SH-SY5Y (cell line): ENCODE measurements around the gene BAHD1.

Experiments
- GATA2 ChIP-seq: IDR thresholded peaks from 2 replicates; pipeline ENCODE4 v1.6.1; 2011; ENCODE audit warnings: mild to moderate bottlenecking, low read depth, low read length
- GATA3 ChIP-seq: IDR thresholded peaks from 2 replicates; pipeline ENCODE4 v1.6.1; 2011; ENCODE audit warnings: low read depth, mild to moderate bottlenecking, low read length, moderate library complexity

DNA sequence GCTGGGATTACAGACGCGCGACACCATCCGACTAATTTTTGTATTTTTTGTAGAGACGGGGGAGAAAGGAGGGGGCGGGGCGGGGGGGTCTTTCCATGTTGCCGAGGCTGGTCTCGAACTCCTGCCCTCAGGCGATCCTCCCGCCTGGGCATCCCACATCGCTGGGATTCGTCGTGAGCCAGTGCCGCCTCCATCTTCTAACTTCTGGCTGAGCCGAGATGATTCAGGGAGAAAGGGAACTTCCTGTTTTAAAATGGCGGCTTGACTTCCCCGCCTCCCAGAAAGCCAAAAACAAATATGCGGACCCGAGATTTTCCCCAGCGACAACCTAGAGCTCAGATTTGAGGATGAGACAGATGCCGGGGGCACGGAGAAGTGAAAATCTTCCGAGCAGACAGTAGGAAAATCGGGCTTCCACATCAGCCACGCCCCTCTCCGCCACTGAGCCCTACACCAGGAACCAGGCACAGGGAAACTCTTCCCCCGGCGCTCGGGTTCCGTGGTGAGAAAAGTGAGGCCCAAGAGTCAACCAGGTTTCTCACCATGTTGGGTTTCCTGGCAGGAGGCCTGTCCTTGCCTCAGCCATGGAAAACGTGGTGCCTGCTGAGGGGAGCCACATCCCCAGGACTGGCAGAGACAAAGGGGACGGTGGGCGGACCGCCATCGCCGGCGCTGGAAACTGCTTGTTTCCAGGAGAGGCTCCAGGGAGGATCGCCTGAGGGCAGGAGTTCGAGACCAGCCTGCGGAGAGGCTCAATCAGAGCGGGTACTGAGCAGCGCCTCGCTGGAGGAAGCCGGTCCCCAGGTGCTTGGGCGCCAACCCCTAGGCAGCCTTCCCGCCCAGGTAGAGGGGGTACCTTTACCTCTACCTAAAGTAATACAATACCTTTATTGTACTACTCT, 48.8 kb downstream of the BAHD1 start:
- TF ChIP-seq GATA2 (no peak), GATA3 (no peak)
